GM19468 (cell line): ENCODE measurements around the gene ASF1A.

Experiments used
- ATAC-seq: cut with Tn5 transposase; IDR thresholded peaks from one replicate; pipeline ENCODE4 v1.9.1; 2021; ENCODE audit warnings: mild to moderate bottlenecking, moderate library complexity, moderate number of reproducible peaks; ENCODE audit not compliant: unreplicated experiment; ENCODE audit errors: extremely low read depth

Gene ASF1A

DNA sequence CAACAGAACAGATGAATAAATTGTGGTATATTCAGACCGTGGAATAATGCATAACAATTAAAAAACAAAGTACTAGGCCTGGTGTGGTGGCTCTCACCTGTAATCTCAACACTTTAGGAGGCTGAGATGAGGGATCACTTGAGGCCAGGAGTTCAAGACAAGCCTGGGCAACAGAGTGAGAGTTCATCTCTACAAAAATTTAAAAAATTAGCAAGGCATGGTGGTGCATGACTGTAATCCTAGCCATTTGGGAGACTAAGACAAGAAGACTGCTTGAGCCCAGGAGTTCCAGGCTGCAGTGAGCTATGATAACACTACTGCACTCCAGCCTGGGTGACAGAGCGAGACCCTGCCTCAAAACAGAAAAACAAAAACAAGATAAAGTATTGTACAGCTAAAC is 16.1 kb upstream of the ASF1A start:
- no peak for ATAC-seq

DNA sequence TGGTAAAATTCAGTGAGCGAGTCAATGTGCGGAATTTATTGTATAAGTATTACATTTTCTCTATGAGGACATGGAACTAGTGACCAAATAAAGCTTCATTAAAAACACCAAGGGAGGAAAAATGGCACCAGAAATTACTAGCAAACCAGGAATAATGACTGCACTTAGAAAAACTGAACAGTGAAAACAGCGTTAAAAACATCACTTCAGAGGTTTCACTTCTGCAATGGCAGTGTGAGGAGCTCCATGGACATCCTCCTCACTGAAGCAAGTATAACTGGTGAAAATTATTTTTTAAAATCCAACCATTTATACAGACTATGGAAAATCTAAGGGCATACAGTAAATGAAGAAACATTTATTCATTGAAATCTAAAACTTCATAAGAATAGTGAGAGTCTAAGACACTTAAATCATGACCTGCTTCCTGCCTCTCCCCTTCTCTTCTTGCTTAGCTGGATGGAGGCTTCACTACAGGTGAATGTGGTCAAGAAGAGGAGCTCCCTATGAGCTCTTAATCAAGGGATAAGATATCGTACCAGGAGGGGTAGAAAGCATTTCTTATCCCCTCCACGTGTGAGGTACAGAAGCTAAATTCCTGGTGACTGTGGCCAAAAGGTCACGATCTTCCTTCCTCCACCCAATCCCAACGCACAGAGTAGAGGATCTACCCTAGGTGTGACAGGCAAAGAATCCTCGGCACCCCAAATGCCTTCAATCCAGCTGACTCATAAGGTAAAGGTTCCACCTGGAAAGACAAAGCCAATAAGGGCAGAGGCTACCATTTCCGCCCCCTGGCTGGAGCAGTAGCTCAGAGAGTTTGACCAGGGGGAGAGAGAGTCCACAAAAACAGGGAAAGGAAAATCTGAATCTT is 12.3 kb upstream of the ASF1A start:
- ATAC-seq: peak; percentile 65

DNA sequence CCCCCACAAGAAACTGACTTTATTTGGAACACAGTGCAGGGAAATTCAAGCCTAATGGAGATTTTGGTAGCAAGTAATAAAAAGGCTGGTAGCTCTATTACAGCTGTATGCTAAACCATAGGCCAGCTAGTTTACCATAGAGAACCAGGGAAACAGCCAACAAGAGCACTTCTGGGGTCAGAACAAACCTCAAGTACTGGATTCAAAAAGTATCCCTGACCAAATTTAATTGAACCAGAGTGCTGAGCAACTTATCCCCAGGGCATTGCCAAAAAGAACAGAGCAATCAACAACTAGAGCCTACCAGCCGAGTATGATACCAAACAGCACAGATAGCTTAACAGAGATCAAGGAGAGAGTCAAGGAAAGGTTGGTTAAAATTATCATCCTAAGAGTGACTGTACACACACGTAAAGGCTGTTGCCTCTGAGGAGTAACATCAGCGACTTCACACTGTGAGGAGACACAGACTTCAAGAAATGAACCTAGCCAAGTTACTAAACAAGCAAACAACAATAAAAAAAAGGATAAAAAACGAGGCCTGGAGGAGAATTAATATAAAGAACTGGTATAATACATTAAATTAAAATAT is 11.5 kb upstream of the ASF1A start:
- ATAC-seq: no peak

DNA sequence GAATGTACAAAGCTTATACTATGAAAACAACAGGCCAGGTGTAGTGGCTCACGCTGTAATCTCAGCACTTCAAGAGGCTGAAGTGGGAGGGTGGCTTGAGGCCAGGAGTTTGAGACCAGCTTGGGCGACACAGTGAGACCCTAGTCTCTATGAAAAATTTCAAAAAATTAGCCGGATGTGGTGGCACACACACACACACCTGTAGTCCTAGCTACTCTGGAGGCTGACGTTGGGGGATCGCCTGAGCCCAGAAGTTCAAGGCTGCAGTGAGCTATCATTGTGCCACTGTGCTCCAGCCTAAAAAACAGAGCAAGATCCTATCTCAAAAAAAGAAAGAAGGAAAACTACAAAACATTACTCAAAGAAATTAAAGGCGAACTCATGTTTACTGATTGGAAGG is 7.3 kb upstream of the ASF1A start:
- no peak for ATAC-seq

DNA sequence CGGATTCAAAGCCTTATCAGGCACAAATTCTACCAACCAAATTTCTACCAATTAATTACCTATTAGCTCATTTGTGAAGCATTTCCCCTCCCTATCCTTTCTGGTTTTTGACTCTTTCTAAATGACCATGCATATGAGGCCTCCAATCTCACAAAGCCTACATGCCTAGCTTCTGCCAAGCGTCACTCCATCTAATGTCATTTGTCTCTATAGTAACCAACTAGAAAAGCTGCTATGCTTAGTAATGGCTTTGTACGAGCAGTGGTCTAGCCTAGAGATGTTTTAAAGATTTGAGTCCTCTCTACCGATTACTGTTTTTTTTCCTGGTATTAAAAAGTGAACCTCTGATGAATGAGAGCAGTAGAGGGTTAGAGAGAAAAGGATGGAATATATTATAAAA is 4.8 kb upstream of the ASF1A start:
- no peak for ATAC-seq

DNA sequence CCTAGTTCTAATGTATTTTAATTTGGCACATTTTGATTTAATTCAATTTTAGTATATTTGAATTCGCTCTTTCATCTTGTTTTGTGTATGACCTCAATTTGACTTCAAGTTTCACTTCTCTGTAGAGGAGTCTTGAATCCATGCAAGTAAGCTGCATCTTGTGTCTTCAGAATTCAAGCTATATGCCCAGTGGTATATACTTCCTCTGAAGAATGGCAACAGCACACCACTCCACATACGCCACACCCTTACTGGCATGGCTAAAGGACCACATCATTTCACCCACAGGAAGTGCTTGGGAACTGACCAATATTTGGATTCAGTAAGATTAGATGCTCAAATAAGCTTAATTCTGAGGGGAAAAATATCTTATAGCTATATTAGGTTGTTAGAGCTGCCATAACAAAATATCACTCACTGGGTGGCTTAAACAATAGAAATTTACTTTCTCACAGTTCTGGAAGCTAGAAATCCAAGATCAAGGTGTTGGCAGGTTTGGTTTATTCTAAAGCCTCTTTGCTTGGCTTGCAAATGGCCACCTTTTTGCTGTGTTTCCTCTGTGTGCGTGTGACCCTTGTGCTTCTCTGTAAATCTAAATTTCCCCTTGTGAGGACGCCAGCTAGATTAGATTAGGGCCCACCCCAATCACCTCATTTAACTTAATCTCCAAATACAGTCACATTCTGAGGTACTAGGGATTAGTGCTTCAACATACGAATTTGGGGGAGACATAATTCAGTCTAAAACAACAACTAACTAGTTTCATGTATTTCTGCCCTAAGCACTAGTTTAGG is 2.8 kb upstream of the ASF1A start:
- ATAC-seq: peak; percentile 19

DNA sequence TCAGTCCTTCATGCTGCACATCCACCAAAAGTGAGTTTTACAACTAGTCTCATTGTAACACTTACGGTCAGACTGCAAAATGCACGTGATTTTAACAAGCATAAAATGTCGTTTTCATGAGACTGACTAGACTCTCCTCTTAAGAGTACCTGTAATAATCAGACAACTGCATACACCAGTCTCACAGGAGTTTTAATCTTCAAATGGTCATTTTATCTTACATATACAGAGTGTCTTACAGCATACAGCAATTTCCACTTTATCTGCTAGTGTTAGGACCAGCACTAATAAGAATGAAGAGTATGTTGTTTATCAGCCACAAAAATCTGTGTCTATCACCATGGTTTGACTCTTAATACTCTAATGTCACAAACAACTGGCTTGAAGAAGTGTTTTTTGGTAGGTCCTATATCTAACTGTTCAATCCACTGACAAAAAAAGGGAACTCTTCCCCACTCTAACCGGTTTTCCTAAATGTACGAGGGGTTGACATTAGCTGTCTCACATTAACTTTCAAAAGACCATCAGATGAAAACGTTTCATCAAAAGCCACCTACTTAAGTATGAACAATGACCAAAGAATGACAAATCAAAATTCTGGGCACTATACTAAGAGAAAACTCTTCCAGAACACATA is 1.5 kb upstream of the ASF1A start:
- no peak for ATAC-seq

DNA sequence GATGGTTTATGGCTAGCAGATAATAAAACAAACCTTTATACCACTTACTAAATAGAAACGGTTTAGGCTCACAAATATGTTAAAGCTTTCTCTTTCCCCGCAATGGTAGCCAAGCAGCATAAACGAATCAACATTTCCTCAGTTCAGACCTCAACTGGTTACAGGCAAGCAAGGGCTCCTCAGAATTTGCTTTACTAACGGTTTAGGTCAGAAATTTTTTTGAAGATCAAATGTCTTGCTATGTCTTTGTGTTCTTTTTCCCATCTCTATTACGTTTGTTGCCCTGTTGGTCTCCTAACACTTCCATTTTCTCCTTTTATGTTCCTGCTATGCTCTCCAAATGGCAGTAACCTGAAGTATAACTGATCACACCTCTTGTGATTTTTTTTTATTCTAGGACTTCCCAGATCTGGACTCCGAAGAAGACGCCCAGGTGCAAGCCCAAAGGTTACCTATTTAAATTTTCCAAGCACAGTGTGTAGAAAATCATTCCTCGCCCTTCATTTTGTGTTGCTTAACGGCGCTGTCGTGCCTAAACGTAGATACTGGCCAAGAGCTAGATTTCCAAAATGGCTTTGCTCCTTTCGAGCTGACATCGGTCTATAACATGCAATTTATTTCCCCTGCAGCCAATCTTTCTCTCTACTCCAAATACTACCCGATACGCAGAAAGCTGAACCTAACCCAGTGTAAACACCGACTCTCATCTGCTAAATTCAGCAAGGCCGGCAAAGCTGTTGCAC is 717 bp upstream of the ASF1A start:
- peak; percentile 0 for ATAC-seq

DNA sequence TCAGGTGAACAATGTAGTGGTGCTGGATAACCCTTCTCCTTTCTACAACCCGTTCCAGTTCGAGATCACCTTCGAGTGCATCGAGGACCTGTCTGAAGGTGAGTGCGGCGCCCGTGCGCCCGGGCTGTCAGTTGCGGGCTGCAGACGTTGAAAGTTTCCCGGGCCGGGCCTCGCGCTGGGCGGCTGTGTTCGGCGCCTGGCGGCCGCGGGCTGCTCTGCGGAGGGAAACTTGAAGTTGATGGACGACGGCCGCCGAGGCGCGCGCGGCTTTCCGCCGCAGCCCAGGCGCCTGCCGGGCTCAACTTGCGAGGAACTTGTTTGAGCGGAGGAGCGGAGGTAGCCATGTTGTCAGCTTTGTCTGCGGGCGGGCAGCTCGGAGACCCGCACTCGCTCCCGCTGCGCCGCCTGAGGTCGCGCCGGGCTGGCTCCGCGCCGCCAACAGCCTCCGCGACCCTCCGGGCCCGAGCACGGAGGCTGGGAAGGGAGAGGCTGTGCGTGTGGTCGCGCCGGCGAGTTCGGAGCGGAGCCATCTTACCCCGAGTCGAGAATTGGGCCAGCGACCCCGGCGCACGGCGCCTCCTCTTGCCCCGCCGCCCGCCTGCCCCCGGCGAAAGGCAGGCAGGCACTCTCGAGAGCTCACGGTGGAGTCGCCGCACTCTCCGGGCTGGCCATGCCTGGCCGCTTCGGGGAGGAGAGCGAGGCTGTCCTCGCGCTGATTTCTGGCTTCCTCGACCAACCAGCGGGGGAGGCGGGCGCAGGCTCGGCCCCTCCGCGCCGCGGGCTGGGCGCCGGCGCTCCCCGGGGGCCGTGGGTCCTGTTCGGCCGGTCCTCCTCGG is 691 bp downstream of the ASF1A start:
- ATAC-seq: peak; percentile 17

DNA sequence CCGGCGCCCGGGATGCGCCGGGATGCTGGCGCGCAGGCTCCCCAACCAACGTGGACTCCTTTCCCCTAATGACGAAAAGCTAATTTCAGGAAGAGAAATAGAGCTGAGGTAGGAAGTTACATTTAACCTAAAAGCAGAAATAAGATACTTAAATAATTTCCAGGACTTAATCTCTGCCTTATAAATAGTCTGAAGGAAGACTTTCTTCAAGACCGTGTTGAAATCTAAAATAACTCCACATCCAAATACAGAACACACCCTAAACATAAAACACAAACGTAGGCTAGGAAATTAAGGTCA is 1.3 kb downstream of the ASF1A start:
- ATAC-seq: no peak

DNA sequence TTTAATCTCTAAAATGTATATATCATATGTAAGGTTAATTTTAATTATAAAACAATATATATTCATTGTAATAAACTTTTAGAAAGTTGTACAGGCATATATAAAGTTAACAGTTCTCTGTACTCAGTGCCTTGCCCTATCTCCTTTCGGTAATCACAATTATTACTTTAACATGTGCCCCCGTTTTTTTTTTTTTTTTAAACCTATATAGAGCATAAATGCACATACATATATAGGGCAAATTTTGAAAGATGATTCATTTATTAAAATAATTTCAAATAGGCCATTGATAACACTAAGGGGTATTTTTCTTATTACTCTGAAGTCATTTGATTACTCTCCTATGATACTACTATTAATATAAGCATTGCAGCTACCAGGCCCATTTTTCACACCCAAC is 1.9 kb downstream of the ASF1A start:
- no peak for ATAC-seq

DNA sequence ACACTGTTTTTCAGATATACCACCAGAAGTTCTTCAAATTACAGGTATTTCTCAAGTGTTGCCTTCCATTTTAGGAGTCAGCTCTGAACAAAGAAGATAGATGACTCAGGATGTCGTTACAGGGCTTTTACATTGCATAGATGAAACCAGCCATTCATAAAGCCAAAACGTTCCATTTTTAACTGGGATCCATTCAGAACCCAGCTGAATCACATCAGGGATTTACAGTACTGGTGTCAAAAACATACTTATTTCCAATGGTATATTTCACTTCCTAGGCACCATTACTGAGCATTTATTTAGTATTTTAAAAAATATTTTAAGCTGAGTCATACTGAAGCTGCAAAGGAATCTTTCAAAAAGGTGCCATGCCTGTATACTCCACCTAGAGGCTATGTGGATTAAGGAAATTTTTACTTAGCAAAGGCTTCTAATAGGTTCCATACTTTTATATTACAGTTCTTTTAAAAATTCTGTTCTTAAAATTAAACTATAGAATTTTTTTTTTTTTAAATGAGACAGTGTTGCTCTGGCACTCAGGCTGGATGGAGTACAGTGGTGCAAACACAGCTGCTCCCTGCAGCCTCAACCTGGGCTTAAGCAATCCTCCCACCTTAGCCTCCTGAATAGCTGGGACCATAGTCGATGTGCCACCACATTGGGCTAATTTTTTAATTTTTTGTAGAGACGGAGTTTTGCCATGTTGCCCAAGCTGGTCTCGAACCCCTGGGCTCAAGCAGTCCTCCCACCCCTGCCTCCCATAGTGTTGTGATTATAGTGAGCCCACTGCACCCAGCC is 2.6 kb downstream of the ASF1A start:
- ATAC-seq: peak; percentile 13

DNA sequence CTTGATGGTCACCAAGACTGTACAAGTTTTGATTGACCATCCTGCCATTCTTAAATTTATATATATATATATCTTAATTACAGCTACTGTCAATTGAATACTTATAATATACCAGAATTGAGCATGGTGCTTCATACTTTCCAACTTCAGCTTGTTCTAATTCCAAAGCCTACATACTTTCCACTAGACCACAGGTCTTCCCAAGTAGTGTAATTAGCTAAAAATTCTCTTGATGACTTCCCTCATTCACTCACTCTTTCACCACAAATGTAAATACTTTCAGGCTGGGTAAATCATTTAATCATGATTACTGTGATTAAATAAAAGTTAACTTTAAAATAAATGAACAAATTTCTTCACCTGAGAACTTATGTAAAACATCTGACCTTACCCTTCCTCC is 3.4 kb downstream of the ASF1A start:
- no peak for ATAC-seq

DNA sequence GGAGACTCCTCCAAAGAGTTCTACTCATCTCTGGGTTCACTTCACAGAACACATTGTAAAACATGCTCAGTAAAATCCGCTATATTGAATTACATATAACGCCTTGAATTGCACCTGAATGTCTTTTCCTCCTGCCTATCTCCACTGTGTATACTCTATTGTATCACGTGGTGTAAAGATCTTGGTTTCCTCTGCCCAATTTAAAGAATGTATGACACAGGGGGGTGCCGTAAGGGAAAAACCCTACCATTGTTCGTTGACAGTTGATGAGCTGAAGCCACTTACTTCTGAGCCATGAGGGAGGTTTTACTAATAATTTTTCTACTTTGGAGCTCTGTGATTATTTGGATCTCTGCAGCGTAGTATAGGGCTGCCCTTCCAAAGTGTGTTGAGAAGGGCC is 6.0 kb downstream of the ASF1A start:
- ATAC-seq: no peak

DNA sequence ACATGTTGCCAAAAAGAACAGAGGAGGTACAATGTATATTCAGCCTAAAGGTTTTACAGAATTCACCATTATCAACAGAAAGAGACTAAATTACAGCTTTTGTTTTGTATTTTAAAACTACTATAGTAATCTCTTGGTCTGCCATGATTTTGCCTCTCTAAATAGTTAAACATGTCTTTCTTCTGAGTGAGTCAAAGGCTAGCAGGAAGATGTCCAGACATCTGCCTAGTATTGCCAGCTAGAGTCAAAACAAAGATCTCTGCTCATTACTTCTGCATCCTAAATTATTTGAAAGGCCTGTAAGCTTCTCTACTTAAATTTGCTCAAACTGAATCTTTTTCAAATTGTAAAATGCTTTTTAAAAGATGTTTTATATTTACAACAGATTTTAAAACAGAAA is 8.8 kb downstream of the ASF1A start:
- no peak for ATAC-seq

DNA sequence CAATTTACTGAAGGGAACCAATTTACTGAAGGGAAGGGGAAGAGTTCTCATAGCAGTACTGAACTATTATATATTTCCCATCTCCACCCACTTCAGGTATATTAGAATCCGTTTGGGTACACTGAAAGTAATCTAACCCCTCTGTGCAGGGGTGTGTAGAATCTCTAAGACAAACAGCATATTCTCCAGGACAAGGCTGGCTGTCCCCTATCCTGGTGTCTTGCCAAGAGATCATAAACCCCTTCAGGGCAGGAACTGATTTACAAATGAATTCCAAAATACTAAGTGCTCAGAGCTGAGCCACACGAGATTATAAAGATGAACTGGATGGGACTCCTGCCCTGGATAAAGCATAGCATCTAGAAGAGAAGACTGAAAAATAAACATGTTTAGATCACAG is 9.2 kb downstream of the ASF1A start:
- no peak for ATAC-seq

DNA sequence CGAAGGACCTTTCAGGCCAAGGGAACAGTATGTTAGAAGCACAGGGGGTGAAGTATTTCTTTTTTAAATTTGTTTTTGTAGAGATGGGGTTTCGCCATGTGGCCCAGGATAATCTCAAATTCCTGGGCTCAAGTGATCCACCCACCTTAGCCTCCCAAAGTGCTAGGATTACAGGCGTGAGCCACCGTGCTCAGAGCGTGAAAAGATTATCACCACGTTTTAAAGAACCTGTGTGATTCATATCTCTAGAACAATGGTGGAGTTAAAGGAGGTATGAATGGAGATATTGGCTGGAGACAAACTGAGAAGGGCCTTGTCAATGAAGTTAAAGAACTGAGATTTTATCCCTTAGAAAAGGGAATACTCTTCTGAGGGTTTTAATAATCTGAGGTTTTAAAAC is 9.7 kb downstream of the ASF1A start:
- ATAC-seq: no peak

DNA sequence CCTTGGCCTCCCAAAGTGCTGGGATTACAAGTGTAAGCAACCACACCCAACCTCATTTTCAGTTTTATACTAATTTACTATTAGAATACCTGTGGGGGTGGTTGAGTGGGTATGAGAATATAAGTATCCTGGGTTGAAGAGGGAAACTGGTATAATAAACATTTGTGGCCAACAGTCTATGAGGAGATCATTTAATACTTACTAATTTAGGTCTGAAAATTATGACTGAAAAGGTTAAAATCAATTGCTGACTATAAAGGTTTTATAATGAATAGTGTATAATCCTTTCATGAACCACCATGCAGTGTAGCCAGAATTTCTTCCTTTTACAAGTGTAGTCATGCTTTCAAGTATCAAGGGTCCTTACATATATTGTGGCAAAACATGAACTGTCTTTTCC is 11.1 kb downstream of the ASF1A start:
- no peak for ATAC-seq

DNA sequence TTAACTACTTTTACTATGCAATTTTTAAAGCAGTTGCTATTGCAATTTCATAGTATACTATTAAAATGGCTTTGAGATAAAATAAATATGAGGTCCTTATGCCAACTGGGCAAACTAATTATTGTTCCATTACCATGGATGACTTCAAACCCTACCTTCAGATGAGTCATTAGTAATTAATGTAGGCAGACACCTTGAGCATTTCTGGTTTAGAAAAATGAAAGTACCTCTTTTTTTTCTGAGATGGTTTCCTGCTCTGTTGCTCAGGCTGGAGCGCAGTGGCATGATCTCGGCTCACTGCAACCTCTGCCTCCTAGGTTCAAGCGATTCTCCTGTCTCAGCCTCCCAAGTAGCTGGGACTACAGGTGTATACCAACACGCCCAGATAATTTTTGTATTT is 11.9 kb downstream of the ASF1A start:
- no peak for ATAC-seq
